COLO829 (cell line): Measurements from ENCODE around the gene ETS1.

Source experiments
- DNase-seq: peaks from one replicate; pipeline ENCODE4 v3.0.0; 2012; ENCODE audit warnings: low spot score

Gene ETS1

GRCh38 chr11:128568166-128568778 lies 19.1 kb downstream of the ETS1 start:
- no peak for DNase-seq

GRCh38 chr11:128567130-128567529 lies 20.2 kb downstream of the ETS1 start:
- no peak for DNase-seq

- no peak for DNase-seq
These were observed 21.5 kb downstream of the ETS1 start for GRCh38 chr11:128565881-128566280.

- no peak for DNase-seq
These were observed 22.6 kb downstream of the ETS1 start for GRCh38 chr11:128564642-128565245.

- DNase-seq = no peak
These were observed 23.3 kb downstream of the ETS1 start for GRCh38 chr11:128563942-128564641.

- no peak for DNase-seq
These were observed 24.1 kb downstream of the ETS1 start for GRCh38 chr11:128563308-128563707.

GRCh38 chr11:128559496-128560103 lies 27.8 kb downstream of the ETS1 start:
- no peak for DNase-seq

- DNase-seq = peak; percentile 35
These were observed 31.8 kb downstream of the ETS1 start for GRCh38 chr11:128555606-128556005.

GRCh38 chr11:128553662-128554362 lies 33.5 kb downstream of the ETS1 start:
- peak; percentile 77 for DNase-seq

GRCh38 chr11:128552783-128553661 lies 34.3 kb downstream of the ETS1 start:
- DNase-seq = peak; percentile 96

GRCh38 chr11:128551611-128552335 lies 35.6 kb downstream of the ETS1 start:
- DNase-seq = no peak

GRCh38 chr11:128551058-128551457 lies 36.3 kb downstream of the ETS1 start:
- DNase-seq = no peak

GRCh38 chr11:128550261-128550821 lies 37.0 kb downstream of the ETS1 start:
- DNase-seq = no peak

- DNase-seq = no peak
These were observed 38.0 kb downstream of the ETS1 start for GRCh38 chr11:128549256-128549944.

GRCh38 chr11:128548649-128549255 lies 38.6 kb downstream of the ETS1 start:
- no peak for DNase-seq

GRCh38 chr11:128547946-128548648 lies 39.3 kb downstream of the ETS1 start:
- DNase-seq = no peak

- DNase-seq = no peak
These were observed 40.4 kb downstream of the ETS1 start for GRCh38 chr11:128546916-128547315.

- peak; percentile 74 for DNase-seq
These were observed 42.8 kb downstream of the ETS1 start for GRCh38 chr11:128544471-128545051.
